ENCODE data around the gene SLC25A12. TPM values are rescaled to one million over a fixed set of nuclear protein-coding genes. Genes with fewer than 3 reads are reported as not detected.
"Not testable (repeated sequence)": the region's sequence is repeated elsewhere in the genome, so short reads cannot be mapped to it uniquely, and the experiment has no call there.

Gene SLC25A12
- total and polyA plus RNA-seq, 11 donors = 45.8 to 128 (median 117) TPM

DNA sequence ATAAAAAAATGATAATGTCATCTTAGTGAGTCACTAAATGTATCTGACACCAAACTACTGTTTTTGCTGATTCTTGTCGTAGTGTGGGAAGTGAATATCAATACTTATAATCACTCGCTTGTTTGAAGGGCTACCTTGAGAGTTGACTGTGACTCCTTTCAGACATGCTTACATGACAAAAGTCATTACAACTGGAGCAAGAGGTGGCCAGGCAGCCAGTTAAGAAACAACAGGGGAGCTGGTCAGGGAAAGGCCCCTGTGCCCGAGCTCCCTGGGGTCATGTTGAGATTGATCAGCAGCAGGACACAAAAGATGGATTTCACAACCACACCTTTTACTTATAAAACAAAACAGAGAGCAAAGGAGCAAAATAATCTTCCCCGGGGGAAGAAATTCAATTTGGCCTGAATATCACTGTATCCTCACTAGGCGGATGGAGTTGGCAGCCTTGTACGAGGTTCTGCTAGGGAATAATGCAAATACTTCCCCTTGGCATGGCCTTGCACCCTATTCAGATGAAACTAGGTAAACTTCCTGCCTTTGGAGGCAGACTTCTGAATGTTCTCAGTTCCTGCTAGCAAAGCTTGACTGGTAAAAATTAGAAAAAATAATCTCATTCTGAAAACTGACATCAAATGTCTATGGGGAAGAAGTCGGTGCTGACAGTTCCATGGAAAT lies 105.6 kb downstream of the SLC25A12 start:
- DNase-seq (no peak), ATAC-seq (no peak)
- H3K27ac ChIP-seq = no peak overlapping the region
- intact Hi-C loops (cut with DNase I) = no loop called here
- no peak overlapping the region for H3K4me3 ChIP-seq
- 72 to 75% (median 74%) methylated on average over 7 of the region's 7 CpGs for WGBS, 4 donors
- H3K27me3 ChIP-seq = no peaks in the 10 kb centered on the region
- peaks cover 0 to 98% (median 92%) of the 10 kb centered on the region in 9 donors for H3K36me3 ChIP-seq
- H3K4me1 ChIP-seq = no peaks in the 10 kb centered on the region
- no peaks in the 10 kb centered on the region for H3K9me3 ChIP-seq
- no peak for TF ChIP-seq POLR2A (IDR thresholded peaks at IDR 0.05)
- no peak for TF ChIP-seq CTCF (IDR thresholded peaks at IDR 0.05)

GRCh38 chr2:171787333-171788072 lies 106.5 kb downstream of the SLC25A12 start:
- no peak for ATAC-seq
- Histone ChIP-seq H3K4me1 (no peaks in the 10 kb centered on the region), H3K27ac (no peak overlapping the region), H3K4me3 (no peak overlapping the region), H3K9me3 (no peaks in the 10 kb centered on the region), H3K36me3 (peaks cover 0 to 98% (median 90%) of the 10 kb centered on the region in 9 donors), H3K27me3 (no peaks in the 10 kb centered on the region)
- WGBS, 4 donors = 79 to 88% (median 84%) methylated on average over 11 of the region's 11 CpGs
- intact Hi-C loops (cut with DNase I) = no loop called here
- no peak for DNase-seq
- TF ChIP-seq CTCF (IDR thresholded peaks at IDR 0.05) = no peak
- TF ChIP-seq POLR2A (IDR thresholded peaks at IDR 0.05) = no peak

- Histone ChIP-seq H3K27ac (no peak overlapping the region), H3K9me3 (peaks cover 0 to 3% (median 0%) of the 10 kb centered on the region in 12 donors), H3K36me3 (peaks cover 0 to 93% (median 79%) of the 10 kb centered on the region in 9 donors), H3K4me3 (no peak overlapping the region), H3K4me1 (no peaks in the 10 kb centered on the region), H3K27me3 (no peaks in the 10 kb centered on the region)
- ATAC-seq (no peak), DNase-seq (no peak)
- WGBS, 4 donors = 95 to 99% (median 97%) methylated on average over 3 of the region's 3 CpGs
- intact Hi-C loops (cut with DNase I) = no loop called here
- TF ChIP-seq CTCF (IDR thresholded peaks at IDR 0.05) (no peak), POLR2A (IDR thresholded peaks at IDR 0.05) (no peak)
Observed at GRCh38 chr2:171785450-171785849, 108.6 kb downstream of the SLC25A12 start.

DNA sequence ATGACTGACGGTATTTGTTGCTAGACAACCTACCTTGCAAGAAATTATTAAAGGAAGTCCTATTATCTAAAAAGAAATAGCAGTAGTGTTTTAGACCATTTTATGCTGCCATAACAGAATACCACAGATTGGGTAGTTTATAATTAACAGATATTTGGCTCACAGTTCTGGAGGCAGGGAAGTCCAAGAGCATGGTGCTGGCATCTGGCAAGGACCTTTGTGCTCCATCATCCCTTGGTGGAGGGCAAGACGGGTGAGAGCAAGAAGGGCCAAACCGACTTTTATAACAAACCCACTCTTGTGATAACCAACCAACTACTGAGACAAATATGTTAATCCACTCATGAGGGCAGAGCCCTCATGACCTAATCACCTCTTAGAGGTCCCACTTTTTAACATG lies 115.5 kb downstream of the SLC25A12 start:
- H3K4me1 ChIP-seq = no peaks in the 10 kb centered on the region
- intact Hi-C loops (cut with DNase I) = no loop called here
- ATAC-seq = no peak
- no peaks in the 10 kb centered on the region for H3K27me3 ChIP-seq
- 97 to 98% (median 97%) methylated on average over 3 of the region's 3 CpGs for WGBS, 4 donors
- no peak for DNase-seq
- H3K9me3 ChIP-seq = peaks cover 0 to 13% (median 7%) of the 10 kb centered on the region in 12 donors
- no peak overlapping the region for H3K4me3 ChIP-seq
- no peak overlapping the region for H3K27ac ChIP-seq
- peaks cover 0 to 27% (median 13%) of the 10 kb centered on the region in 9 donors for H3K36me3 ChIP-seq
- TF ChIP-seq POLR2A (IDR thresholded peaks at IDR 0.05) = no peak
- TF ChIP-seq CTCF (IDR thresholded peaks at IDR 0.05) = no peak

DNA sequence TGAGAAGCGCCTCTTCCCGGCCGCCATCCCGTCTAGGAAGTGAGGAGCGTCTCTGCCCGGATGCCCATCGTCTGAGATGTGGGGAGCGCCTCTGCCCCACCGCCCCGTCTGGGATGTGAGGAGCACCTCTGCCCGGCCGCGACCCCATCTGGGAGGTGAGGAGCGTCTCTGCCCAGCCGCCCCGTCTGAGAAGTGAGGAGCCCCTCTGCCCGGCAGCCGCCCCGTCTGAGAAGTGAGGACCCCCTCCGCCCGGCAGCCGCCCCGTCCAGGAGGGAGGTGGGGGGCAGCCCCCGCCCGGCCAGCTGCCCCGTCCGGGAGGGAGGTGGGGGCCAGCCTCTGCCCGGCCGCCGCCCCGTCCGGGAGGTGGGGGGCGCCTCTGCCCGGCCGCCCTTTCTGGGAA lies 119.5 kb downstream of the SLC25A12 start:
- 96 to 98% (median 97%) methylated on average over 10 to 35 of the region's 35 CpGs for WGBS, 4 donors

More for the DNA sequence above, 119.5 kb downstream of the SLC25A12 start:
- H3K27me3 ChIP-seq; H3K27ac ChIP-seq; H3K4me1 ChIP-seq; ATAC-seq; H3K4me3 ChIP-seq; intact Hi-C loops (cut with DNase I); DNase-seq: not testable (repeated sequence)
- Histone ChIP-seq H3K36me3 (peaks cover 0 to 15% (median 0%) of the 10 kb centered on the region in 9 donors), H3K9me3 (peaks cover 0 to 27% (median 9%) of the 10 kb centered on the region in 12 donors)
